ENCODE data around the gene SRRM2.

Gene SRRM2

DNA sequence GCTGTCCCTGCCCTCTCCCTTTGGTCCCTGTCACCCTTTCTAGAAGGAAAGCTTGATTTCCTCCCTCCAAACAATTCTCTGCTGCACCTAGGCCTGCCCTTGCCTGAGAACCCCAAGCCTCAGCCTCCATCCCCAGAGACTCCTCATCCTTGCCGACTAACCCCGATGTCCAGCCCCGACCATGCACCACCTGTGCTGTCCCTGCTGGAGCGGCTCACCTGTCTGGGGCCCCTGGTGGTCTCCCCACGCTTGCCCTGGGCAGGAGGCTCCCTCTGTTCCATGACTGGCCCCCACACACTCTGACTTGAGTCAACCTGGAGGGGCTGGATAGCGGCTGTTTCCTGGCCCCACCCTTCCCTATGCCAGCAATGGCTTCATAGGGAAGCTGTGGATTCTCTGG lies 12.0 kb upstream of the SRRM2 start:
- FAIRE-seq: no peak

DNA sequence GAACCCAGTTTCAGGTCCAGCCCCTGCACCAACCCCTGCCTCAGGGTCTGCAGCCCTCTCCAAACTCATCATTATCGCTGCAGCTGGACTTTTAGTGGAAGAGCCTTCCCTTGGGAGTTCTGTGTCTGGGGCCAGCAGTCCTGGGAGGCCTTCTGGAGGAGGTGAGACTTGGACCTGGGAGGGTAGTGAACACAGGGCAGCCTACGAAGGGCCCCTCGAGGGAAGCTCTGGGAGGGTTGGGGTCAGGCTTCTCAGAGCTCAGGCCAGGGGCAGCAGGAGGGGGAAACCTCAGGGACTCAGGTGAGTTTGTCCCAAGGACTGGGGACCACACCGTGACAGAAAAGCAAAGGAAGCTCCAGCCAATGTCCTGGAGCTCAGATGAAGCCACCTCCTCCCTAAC lies 11.3 kb upstream of the SRRM2 start:
- FAIRE-seq: no peak

DNA sequence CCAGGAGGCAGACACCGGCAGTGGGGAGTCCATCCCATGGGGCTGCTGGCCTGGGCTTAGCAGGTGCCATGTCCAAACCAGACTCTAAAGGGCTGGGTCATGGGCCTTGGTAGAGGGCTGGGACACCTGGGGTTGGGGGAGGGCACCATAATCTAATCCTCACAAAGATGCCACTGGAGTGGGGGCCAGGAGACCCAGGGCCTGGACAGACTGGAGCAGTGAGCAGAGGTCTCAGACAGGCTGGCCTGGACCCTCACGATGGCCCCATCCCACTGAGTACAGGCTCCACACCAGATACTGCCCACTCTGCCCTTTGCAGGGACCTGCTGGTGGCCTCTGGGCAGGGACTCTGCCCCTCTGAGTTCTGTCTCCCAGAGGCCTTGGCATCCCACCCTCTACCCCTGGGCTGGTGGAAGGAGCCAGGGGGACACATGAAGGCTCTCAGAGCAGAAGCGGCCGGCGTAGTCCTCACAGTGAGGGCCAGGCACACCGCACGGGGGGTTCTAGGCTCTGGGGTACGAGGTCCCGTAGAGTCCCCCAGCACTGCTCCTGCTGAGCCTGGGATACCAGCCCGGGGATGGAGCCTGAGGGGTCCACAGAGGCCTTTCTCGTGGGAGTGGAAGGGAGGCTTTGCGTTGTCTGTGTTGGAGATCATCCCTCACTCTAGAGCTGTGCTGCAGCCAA lies 10.0 kb upstream of the SRRM2 start:
- no peak for FAIRE-seq

DNA sequence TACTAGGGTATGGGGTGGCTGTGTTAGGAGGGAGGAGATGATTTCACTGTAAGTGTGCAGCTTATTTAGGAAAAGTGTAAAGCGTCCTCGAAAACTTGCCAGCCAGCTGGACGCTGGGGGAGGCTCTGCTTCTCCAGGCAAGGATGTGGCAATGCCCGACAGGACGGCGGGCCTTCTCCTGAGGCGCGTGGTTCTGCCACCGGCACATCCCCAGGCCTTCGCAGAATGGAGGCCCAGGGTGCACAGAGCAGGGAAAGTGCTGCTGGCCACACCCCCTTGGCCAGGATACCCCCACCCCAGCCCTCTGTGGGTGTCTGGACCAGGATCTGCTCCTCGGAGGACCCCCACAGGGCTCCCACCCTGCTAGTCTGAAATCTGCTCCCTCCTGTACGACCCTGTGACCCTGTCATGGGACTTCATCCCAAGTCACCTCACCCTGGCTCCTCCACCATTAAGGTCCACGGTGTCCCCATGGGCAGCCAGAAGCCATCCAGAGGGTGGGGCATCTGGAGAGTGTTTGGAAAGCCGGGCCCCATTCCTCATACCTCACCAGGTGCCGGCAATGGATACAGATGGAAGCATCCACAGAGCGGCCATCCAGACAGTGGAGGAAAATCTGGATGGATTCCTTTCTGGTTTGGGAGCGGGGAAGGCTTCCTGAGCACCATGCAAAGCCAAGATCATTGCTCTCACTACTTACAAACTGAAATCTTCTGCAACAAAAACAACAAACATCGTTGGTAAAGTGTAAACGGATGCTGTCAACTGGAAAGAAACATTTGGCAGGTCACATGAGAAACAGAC lies 9.2 kb upstream of the SRRM2 start:
- no peak for FAIRE-seq

DNA sequence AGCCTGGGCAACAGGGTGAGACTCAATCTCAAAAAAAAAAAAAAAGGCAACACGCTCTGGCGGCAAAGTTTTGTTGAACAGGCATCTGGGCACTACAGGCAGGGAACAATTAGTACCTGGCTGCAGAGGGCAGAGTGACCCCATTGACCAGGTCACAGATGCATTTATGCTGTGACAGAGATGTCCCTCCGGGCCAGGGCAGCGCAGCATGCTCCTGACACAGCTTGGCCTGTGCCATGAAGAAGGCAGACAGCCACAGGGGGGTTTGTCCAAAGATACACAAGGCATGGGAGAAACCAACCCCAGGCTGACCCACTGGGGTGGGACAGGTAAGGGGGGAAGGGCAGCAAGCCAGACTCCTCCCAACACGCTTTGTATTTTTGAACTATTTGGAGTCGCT lies 7.7 kb upstream of the SRRM2 start:
- FAIRE-seq: no peak

DNA sequence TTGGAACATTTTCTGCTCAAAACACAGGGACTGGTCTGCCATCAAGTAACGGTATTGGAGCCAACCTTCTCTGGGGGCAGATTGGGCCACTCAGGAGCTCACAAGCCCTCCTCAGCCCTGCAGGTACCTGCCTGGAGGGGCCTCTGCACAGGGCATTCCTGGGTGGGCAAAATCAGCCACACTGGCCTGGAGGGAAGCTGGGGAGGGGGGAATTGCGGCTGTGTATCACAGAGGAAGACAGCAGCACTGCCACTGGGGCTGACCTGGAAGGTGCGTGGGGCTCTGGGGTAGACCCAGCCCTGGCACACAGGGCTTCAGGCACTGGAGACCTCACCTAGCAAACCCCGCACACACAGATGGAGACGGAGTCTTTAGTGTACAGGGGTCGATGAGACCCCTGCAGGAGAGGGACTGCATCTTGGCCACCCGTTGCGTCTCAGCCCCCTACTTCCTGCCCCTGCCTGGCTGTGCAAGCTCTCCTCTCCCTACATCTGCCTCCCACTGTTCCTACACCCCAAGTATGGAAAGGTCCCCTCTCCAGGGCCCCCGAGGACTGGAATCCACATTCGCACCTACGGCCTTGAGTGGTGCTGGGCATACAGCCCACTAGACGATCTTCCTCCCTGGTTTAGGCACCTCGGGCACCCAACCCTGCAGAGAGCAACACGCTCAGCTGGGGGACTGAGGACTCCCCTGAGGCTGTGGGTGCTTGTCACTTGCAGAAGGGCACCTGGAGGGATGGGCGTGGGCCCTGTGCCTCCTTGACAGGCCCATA lies 7.1 kb upstream of the SRRM2 start:
- FAIRE-seq: no peak

DNA sequence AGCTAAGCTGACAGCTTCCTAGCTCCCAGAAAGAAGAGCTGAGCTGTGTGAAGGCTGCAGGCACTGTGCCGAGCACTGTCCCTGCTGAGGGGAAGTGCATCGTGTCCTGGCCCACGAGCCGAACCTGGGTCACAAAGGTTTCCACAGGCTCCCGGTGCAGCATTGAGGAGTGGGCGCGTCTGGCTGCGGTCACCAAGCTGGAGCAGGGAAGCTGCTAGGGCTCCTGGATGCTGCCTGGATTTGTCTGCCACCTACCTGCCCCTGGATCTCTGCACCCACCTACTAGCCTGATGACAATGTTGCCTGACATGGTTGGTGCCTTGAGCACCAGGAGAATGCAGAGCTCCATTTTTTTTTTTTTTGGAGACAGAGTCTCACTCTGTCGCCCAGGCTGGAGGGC lies 6.5 kb upstream of the SRRM2 start:
- FAIRE-seq: no peak

DNA sequence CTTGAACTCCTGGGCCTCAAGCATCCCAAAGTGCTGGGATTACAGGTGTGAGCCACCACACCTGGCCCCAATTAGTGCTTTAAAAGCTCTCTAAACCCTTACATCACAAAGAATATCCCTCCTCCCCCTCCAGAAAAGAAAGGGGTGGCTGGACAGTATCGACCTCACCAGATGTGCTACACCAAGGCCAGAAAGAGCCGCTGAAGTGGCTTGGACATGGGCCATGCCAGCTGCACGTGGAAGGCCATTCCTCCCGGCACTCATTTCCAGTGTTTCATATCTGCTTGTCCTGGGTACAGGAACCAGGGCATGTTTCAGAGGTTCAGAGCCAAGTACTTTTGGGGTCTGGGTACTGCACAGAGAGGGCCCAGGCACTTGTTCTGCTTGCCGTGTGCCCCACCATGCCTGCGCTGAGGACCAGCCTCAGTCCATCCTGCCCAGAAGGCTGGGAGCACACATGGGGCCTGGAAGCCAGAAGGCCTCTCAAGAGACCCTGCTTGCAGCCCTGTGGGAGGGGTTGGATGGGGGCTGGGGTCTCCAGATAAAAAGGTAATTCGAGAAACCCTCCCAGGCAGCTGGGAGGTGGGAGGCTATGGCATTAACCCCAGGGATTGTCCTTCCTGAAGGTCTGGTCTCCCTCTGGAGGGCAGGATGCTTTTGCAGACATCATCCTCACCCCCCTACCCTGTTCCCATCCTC lies 3.5 kb upstream of the SRRM2 start:
- FAIRE-seq: no peak

DNA sequence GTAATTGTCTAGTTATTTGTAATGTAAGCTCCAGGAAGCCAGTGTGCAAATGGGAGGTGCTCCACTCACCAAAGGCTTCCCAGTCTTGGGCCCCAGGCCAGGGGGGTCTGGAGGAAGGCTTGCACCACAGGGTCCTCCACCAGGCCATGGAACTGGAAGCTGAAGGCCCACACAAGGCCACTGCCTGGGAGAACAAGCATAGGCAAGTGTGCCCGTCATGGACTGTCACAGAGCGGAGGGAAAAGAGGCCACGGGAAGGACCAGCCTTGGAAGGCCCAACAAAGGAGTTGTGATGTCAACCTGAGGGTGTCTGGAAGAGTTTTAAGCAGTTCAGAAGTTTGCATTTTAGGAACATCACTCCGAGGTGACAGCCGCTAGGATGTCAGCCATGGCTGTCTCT lies 3.0 kb upstream of the SRRM2 start:
- FAIRE-seq: no peak

DNA sequence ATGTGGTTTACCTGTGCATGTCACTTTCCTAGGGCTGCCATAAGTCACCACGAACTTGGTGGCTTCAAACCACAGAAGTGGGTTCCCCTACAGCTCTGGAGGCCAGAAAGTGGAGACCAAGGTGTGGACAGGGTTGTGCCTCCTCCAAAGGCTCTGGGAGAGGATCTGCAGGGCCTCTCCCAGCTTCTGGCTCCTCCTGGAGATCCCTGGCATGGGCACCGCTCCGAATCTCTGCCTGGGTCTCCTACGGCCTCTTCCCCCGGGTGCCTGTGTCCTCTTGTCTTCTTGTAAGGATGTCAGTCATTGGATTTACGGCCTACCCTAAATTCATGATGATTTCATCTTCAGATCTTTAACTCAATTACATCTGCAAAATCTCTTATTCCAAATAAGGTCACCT lies 2.5 kb upstream of the SRRM2 start:
- no peak for FAIRE-seq

DNA sequence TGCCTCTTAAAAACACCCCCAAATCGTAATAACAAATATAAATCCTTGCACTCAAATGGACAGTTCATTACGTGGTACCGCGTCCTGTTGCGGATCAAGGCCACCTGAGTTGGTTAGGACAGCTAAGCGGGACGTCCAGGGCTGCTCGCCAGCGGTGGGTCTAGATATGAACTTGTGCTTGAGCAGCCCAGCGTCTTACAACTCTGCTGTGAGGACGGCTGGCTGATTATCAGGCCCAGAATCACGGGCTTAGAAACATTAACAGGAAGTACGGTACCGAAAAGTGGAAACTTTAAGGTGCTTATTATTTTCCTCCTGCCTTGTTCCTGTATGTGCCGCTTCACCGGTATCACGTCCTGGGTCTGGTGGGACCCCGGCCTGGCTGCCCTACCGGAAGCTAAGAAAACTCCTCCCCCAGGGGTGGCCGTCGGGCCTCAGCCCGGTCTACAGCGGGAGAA lies 832 bp upstream of the SRRM2 start:
- no peak for FAIRE-seq

DNA sequence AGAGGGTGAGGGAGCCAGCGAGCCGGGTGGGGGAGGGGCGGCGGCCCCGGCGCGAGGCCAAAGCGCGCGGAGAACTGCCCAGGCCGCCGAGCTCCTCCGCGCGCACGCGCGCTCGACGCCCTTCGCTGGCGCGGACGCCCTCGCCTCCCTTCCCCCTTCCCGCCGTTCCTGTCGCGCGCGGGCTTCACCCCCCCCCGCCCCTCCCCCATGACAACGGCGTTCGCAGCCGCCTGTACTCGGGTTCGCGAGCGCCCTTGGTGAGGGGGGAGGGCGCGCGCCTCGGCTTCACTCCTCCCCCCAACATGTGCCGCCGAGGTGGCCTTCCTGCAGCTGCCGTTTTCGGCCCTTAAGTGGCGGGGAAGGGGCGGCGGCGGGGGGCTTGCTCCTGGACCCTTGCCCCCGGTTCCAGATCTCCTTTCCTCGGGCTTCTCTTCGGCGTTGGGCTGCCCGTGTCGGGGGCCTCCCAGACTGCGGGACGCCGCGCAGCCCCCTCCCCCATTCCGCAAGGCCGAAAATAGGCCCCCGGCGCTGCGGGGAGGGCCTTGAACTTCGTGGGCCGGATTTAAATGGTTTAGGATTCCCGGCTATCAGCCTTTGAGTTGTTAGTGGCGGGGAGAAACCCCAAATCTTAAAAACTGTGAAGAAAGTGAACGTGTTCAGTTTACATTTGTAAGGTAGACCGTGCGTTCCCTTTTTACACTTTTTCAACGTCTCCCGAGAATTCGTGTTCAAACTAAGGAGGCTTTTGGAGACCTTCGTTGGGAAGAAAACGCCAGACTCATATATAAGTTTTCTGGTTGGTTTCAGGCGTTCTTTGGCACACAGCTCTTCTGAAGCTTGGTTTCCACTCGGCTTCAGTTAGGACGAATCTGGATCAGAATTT lies 653 bp downstream of the SRRM2 start:
- FAIRE-seq: no peak

DNA sequence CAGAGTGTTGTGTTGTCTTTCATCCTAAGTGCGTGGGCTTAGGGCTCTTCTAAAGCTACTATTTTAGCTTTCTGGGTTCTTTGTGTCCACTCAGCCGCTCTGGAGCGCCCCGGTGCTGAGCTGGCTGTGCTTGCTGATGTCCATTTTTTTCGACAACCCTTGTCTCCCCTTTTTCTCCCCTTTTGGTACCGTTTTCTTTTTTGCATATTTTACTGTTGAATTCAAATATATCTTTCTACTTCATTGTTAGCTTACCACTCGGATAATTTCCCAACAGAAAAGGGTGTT lies 1.2 kb downstream of the SRRM2 start:
- no peak for FAIRE-seq

DNA sequence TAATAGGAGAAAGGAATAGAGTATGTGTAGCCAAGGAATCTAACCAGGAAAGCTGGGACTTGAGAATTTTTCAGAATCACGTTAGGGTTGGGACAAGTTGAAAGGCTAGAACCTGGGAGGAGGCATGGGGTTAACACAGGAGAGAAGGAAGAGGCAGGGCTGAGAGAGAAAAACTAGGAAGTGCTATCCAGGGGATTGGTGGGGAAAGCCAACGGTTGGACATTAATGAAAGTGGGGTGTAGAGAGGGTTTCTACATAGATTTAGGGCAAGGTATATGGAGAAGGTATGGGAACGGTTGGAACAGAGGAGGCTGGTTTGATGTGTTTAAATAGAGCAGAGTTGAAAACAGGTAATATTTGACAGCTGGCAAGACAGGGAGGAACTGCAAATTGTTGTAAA lies 2.7 kb downstream of the SRRM2 start:
- FAIRE-seq: no peak

DNA sequence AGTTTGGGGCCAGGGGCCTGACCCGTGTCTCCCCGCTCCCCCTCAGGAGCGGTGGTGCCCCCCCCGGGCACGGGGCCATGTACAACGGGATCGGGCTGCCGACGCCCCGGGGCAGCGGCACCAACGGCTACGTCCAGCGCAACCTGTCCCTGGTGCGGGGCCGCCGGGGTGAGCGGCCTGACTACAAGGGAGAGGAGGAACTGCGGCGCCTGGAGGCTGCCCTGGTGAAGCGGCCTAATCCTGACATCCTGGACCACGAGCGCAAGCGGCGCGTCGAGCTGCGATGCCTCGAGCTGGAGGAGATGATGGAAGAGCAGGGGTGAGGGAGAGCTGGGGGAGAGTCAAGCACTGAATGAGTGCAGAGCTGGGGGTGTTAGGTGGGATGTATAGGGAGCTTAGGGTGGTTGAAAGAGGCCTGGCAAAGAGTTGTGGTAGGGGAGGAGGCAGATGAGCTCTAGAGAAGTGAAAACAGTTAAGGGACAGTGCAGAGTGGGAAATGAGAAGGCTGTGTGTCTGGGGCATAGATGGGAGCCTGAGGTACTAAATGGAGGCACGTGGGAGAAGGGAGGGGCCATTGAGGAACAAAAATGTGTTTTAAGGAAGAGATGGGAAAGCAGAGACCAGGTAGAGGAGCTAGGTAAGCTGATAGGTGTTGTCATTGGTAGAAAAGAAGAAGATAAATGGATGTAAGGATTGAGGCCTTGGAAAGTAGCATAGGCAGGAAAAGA lies 4.0 kb downstream of the SRRM2 start:
- no peak for FAIRE-seq

DNA sequence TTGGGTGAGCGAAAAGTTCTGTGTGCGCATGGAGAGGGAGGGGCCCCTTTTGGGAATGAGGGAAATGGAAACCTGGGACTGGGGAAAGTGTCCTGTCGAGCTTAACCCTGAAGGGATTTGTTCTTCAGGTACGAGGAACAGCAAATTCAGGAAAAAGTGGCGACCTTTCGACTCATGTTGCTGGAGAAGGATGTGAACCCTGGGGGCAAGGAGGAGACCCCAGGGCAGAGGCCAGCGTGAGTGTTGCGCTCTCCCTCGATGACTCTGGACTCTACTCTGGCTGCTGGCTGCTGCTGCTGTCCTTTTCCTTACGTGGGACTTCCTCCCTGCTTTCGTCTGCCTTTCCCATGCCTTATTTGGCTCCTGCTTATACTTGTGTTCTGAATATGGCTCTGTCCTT lies 4.9 kb downstream of the SRRM2 start:
- no peak for FAIRE-seq

DNA sequence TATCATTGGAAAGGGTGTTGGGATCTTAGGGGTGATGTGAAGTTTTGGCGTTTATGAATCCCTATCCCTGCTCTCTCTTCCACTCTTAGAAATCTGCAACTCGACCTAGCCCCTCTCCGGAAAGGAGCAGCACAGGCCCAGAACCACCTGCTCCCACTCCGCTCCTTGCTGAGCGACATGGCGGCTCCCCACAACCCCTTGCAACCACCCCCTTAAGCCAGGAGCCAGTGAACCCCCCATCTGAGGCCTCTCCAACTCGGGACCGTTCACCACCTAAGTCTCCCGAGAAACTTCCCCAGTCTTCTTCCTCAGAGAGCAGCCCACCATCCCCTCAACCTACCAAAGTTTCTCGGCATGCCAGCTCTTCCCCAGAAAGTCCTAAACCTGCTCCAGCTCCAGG lies 9.0 kb downstream of the SRRM2 start:
- FAIRE-seq: no peak

DNA sequence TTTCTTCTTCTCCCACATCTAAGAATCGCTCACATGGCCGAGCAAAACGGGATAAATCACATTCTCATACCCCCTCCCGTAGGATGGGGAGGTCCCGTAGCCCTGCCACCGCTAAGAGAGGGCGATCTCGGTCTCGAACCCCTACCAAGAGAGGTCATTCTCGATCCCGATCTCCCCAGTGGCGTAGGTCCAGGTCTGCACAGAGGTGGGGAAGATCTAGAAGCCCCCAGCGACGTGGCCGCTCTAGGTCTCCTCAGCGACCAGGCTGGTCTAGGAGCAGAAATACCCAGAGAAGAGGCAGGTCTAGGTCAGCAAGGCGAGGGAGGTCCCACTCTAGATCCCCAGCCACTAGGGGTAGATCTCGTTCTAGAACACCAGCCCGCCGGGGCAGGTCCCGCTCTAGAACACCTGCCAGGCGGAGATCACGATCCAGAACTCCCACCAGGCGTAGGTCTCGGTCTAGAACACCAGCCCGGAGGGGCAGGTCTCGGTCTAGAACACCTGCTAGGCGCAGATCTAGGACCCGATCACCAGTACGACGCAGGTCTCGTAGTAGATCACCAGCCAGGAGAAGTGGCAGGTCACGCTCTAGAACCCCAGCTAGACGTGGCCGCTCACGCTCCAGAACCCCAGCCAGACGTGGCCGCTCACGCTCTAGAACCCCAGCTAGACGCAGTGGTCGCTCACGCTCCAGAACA lies 9.6 kb downstream of the SRRM2 start:
- FAIRE-seq: no peak

DNA sequence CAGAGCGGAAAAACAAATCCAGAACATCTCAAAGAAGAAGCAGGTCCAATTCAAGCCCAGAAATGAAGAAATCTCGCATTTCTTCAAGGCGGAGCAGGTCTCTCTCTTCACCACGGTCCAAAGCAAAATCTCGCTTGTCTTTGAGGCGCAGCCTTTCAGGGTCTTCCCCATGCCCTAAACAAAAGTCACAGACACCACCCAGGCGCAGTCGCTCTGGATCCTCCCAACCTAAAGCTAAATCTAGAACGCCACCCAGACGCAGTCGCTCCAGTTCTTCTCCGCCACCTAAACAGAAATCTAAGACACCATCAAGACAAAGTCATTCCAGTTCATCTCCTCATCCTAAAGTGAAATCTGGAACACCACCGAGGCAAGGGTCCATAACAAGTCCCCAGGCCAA lies 10.3 kb downstream of the SRRM2 start:
- FAIRE-seq: no peak

DNA sequence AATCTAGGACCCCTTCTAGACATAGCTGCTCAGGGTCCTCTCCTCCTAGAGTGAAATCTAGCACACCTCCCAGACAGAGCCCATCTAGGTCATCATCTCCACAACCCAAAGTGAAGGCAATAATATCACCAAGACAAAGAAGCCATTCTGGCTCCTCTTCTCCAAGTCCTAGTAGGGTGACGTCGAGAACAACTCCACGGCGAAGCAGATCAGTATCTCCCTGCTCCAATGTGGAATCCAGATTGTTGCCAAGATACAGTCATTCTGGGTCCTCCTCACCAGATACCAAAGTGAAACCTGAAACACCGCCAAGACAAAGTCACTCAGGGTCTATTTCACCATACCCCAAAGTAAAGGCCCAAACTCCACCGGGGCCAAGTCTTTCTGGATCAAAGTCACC lies 10.7 kb downstream of the SRRM2 start:
- FAIRE-seq: no peak

DNA sequence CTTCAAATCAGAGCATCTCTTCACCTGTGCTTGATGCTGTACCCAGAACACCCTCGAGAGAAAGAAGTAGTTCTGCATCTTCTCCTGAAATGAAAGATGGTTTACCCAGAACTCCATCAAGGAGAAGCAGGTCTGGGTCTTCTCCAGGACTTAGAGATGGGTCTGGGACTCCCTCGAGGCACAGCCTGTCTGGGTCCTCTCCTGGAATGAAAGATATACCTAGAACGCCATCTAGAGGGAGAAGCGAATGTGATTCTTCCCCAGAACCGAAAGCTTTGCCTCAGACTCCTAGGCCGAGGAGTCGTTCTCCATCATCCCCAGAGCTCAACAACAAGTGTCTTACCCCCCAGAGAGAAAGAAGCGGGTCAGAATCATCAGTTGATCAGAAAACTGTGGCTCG lies 12.3 kb downstream of the SRRM2 start:
- no peak for FAIRE-seq
